H9 (cell line): Measurements from ENCODE around the gene NCOR1. TPM values are rescaled to one million over a fixed set of nuclear protein-coding genes. Genes with fewer than 3 reads are reported as not detected.

Experiments
- DNase-seq: peaks from one replicate; pipeline ENCODE4 v3.0.0-alpha.2; 2017
- H2AFZ ChIP-seq: one replicate; pipeline ENCODE4 v1.6.1; 2013; ENCODE audit warnings: mild to moderate bottlenecking, low read length, control low read depth, moderate library complexity
- H2AK5ac ChIP-seq: 2 replicates; pipeline ENCODE4 v1.6.1; 2013; ENCODE audit warnings: low read length, control low read depth, mixed read lengths; ENCODE audit not compliant: insufficient read length
- H2BK120ac ChIP-seq: one replicate; pipeline ENCODE4 v1.6.1; 2013; ENCODE audit warnings: low read depth, mild to moderate bottlenecking, low read length, control low read depth, inconsistent platforms; ENCODE audit not compliant: poor library complexity, severe bottlenecking
- H2BK12ac ChIP-seq: 2 replicates; pipeline ENCODE4 v1.6.1; 2013; ENCODE audit warnings: low read length, control low read depth, mixed read lengths, low read depth; ENCODE audit not compliant: insufficient read length
- H2BK15ac ChIP-seq: 2 replicates; pipeline ENCODE4 v1.6.1; 2013; ENCODE audit warnings: low read depth, low read length, control low read depth
- H2BK20ac ChIP-seq: one replicate; pipeline ENCODE4 v1.6.1; 2013; ENCODE audit warnings: low read depth, mild to moderate bottlenecking, low read length, control low read depth, inconsistent platforms; ENCODE audit not compliant: poor library complexity, severe bottlenecking
- H2BK5ac ChIP-seq: 2 replicates; pipeline ENCODE4 v1.6.1; 2013; ENCODE audit warnings: low read length, control low read depth, mixed read lengths; ENCODE audit not compliant: insufficient read length
- H3K14ac ChIP-seq: 2 replicates; pipeline ENCODE4 v1.6.1; 2013; ENCODE audit warnings: low read length, control low read depth; ENCODE audit not compliant: insufficient read depth
- H3K18ac ChIP-seq: 2 replicates; pipeline ENCODE4 v1.6.1; 2013; ENCODE audit warnings: low read depth, mild to moderate bottlenecking, mixed read lengths, low read length, control low read depth; ENCODE audit not compliant: insufficient read length
- H3K23ac ChIP-seq: 2 replicates; pipeline ENCODE4 v1.6.1; 2013; ENCODE audit warnings: low read length, control low read depth, mixed read lengths, low read depth; ENCODE audit not compliant: insufficient read length
- H3K23me2 ChIP-seq: 2 replicates; pipeline ENCODE4 v1.6.1; 2013; ENCODE audit warnings: low read depth, mild to moderate bottlenecking, mixed read lengths, low read length, control low read depth; ENCODE audit not compliant: insufficient read length, poor library complexity, severe bottlenecking
- H3K27ac ChIP-seq: 2 replicates; pipeline ENCODE4 v1.5.1; 2013; ENCODE audit warnings: low read length, control low read depth, mixed read lengths, low read depth; ENCODE audit not compliant: insufficient read length
- H3K27me3 ChIP-seq: 2 replicates; pipeline ENCODE4 v1.6.1; 2013; ENCODE audit warnings: low read length, control low read depth, inconsistent platforms; ENCODE audit not compliant: insufficient read depth
- H3K4ac ChIP-seq: 2 replicates; pipeline ENCODE4 v1.6.1; 2013; ENCODE audit warnings: low read depth, mild to moderate bottlenecking, control low read depth, inconsistent platforms, low read length, moderate library complexity
- H3K4me1 ChIP-seq: 2 replicates; pipeline ENCODE4 v1.6.1; 2013; ENCODE audit warnings: low read length, control low read depth, inconsistent platforms; ENCODE audit not compliant: insufficient read depth
- H3K4me2 ChIP-seq: 2 replicates; pipeline ENCODE4 v1.6.1; 2013; ENCODE audit warnings: low read length, control low read depth, mixed read lengths; ENCODE audit not compliant: insufficient read length, insufficient read depth
- H3K56ac ChIP-seq: 2 replicates; pipeline ENCODE4 v1.6.1; 2013; ENCODE audit warnings: low read depth, mild to moderate bottlenecking, mixed read lengths, low read length, control low read depth; ENCODE audit not compliant: insufficient read length
- H3K79me1 ChIP-seq: 2 replicates; pipeline ENCODE4 v1.6.1; 2013; ENCODE audit warnings: low read depth, mild to moderate bottlenecking, moderate library complexity, low read length, control low read depth, inconsistent platforms; ENCODE audit not compliant: insufficient read depth, poor library complexity, severe bottlenecking
- H3K79me2 ChIP-seq: 2 replicates; pipeline ENCODE4 v1.6.1; 2013; ENCODE audit warnings: low read length, control low read depth, inconsistent platforms; ENCODE audit not compliant: insufficient read depth
- H3K9ac ChIP-seq: 2 replicates; pipeline ENCODE4 v1.6.1; 2013; ENCODE audit warnings: low read length, control low read depth, mixed read lengths; ENCODE audit not compliant: insufficient read length; ENCODE audit errors: extremely low read depth
- H3K9me3 ChIP-seq: one replicate; pipeline ENCODE4 v1.6.1; 2013; ENCODE audit warnings: low read depth, low read length, inconsistent platforms; ENCODE audit not compliant: control insufficient read depth
- H3T11ph ChIP-seq: one replicate; pipeline ENCODE4 v1.6.1; 2013; ENCODE audit warnings: mild to moderate bottlenecking, low read length, control low read depth, inconsistent platforms
- H4K20me1 ChIP-seq: one replicate; pipeline ENCODE4 v1.6.1; 2013; ENCODE audit not compliant: control insufficient read depth, insufficient read length, insufficient read depth
- H4K5ac ChIP-seq: 2 replicates; pipeline ENCODE4 v1.6.1; 2013; ENCODE audit warnings: low read depth, mild to moderate bottlenecking, mixed read lengths, low read length, control low read depth; ENCODE audit not compliant: insufficient read length
- H4K8ac ChIP-seq: replicated peaks from 2 replicates; pipeline ENCODE4 v1.6.1; 2013; ENCODE audit warnings: low read length, control low read depth, mixed read lengths, low read depth; ENCODE audit not compliant: insufficient read length
- H4K91ac ChIP-seq: 2 replicates; pipeline ENCODE4 v1.6.1; 2013; ENCODE audit warnings: low read depth, mild to moderate bottlenecking, moderate library complexity, mixed read lengths, low read length, control low read depth; ENCODE audit not compliant: insufficient read length
- H3K27ac Mint-ChIP-seq, 3 experiments: 2 replicates in 2 of 3; 3 replicates in 1 of 3; pipeline ENCODE4 v1.8.0; 2020 to 2021; ENCODE audit warnings: mixed read lengths in 3 of 3, mild to moderate bottlenecking in 1 of 3, moderate library complexity in 1 of 3
- H3K27me3 Mint-ChIP-seq: 2 replicates; pipeline ENCODE4 v1.8.0; 2021; ENCODE audit warnings: low read depth, mild to moderate bottlenecking, moderate library complexity, mixed read lengths
- H3K36me3 Mint-ChIP-seq, 3 experiments: 2 replicates in 2 of 3; 3 replicates in 1 of 3; pipeline ENCODE4 v1.8.0; 2020 to 2021; ENCODE audit warnings: low read depth in 3 of 3, mixed read lengths in 3 of 3; ENCODE audit not compliant: insufficient read depth in 1 of 3
- H3K4me1 Mint-ChIP-seq, 2 experiments: 2 replicates each; pipeline ENCODE4 v1.8.0; 2020; ENCODE audit warnings: mixed read lengths in 2 of 2
- H3K4me3 Mint-ChIP-seq, 2 experiments: 2 replicates in 1 of 2; 3 replicates in 1 of 2; pipeline ENCODE4 v1.8.0; 2020 to 2021; ENCODE audit warnings: mild to moderate bottlenecking in 2 of 2, mixed read lengths in 2 of 2, moderate library complexity in 1 of 2
- H3K9me3 Mint-ChIP-seq, 2 experiments: 2 replicates in 1 of 2; 3 replicates in 1 of 2; pipeline ENCODE4 v1.8.0; 2020; ENCODE audit warnings: mild to moderate bottlenecking in 2 of 2, mixed read lengths in 2 of 2, moderate library complexity in 1 of 2
- WGBS: extraction: QIAGEN DNeasy Blood & Tissue Kit; methylation state at CpG from one replicate; pipeline ENCODE4 v1.1.7; 2013; ENCODE audit warnings: missing lambda C conversion rate, low lambda C conversion rate, mixed read lengths; ENCODE audit not compliant: insufficient read length; ENCODE audit errors: extremely low coverage; 5-methylcytosine and 5-hydroxymethylcytosine counted together
- total RNA-seq: library from RNA; stranded (reverse); gene quantifications from 2 replicates; pipeline ENCODE4 v1.2.1, GENCODE V29; 2021
- TF ChIP-seq, protein P1 (sequence below): fragments of 200-600 bp; sonication (generic); conservative IDR thresholded peaks from 3 replicates; pipeline ENCODE4 v1.8.0; 2021; ENCODE audit warnings: antibody characterized with exemption, mild to moderate bottlenecking

Gene NCOR1
- total RNA-seq, 1 experiment from 2014 or later, result 119 TPM

GRCh38 chr17:16072031-16072430 lies 143.3 kb downstream of the NCOR1 start:
- H4K8ac ChIP-seq, result no peak overlapping the region
- no peak overlapping the region for H2AK5ac ChIP-seq
- H3K4me2 ChIP-seq, result no peak overlapping the region
- H3K4me1 ChIP-seq, result no peaks in the 10 kb centered on the region
- H3K18ac ChIP-seq, result no peak overlapping the region
- no peaks in the 10 kb centered on the region for H3K79me1 ChIP-seq
- no peak overlapping the region for H3K56ac ChIP-seq
- H2BK12ac ChIP-seq, result no peak overlapping the region
- H3K9ac ChIP-seq, result no peak overlapping the region
- H4K20me1 ChIP-seq, result no peaks in the 10 kb centered on the region
- no peak overlapping the region for H2BK120ac ChIP-seq
- Mint-ChIP-seq H3K36me3 (peaks cover 18 to 79% (median 65%) of the 10 kb centered on the region in 3 experiments; a peak in 6 of 7 replicates), H3K4me1 (no peaks in the 10 kb centered on the region), H3K4me3 (no peak overlapping the region), H3K27me3 (no peaks in the 10 kb centered on the region), H3K9me3 (no peaks in the 10 kb centered on the region), H3K27ac (no peak overlapping the region)
- H3K27me3 ChIP-seq, result no peaks in the 10 kb centered on the region
- no peak overlapping the region for H3T11ph ChIP-seq
- H2BK20ac ChIP-seq, result no peak overlapping the region
- TF ChIP-seq, protein P1, sequence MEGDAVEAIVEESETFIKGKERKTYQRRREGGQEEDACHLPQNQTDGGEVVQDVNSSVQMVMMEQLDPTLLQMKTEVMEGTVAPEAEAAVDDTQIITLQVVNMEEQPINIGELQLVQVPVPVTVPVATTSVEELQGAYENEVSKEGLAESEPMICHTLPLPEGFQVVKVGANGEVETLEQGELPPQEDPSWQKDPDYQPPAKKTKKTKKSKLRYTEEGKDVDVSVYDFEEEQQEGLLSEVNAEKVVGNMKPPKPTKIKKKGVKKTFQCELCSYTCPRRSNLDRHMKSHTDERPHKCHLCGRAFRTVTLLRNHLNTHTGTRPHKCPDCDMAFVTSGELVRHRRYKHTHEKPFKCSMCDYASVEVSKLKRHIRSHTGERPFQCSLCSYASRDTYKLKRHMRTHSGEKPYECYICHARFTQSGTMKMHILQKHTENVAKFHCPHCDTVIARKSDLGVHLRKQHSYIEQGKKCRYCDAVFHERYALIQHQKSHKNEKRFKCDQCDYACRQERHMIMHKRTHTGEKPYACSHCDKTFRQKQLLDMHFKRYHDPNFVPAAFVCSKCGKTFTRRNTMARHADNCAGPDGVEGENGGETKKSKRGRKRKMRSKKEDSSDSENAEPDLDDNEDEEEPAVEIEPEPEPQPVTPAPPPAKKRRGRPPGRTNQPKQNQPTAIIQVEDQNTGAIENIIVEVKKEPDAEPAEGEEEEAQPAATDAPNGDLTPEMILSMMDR, result no peak
- no peak overlapping the region for H4K5ac ChIP-seq
- no peaks in the 10 kb centered on the region for H3K79me2 ChIP-seq
- no CpG with 5 or more reads among the region's 1 CpG for WGBS
- no peak overlapping the region for H3K27ac ChIP-seq
- no peak overlapping the region for H3K23ac ChIP-seq
- no peak overlapping the region for H2BK5ac ChIP-seq
- H3K23me2 ChIP-seq, result no peaks in the 10 kb centered on the region
- no peaks in the 10 kb centered on the region for H3K9me3 ChIP-seq
- no peak overlapping the region for H3K4ac ChIP-seq
- no peak overlapping the region for H2AFZ ChIP-seq
- no peak for DNase-seq
- H2BK15ac ChIP-seq, result no peak overlapping the region
- no peak overlapping the region for H3K14ac ChIP-seq
- H4K91ac ChIP-seq, result no peak overlapping the region
